ES-I3 (cell line): ENCODE measurements around the gene ZNF366.

Experiments
- H3K36me3 ChIP-seq: 2 replicates; pipeline ENCODE4 v1.6.1; 2013; ENCODE audit warnings: mild to moderate bottlenecking, low read length, control low read depth, moderate library complexity; ENCODE audit not compliant: insufficient read depth
- H3K4me1 ChIP-seq: 2 replicates; pipeline ENCODE4 v1.6.1; 2013; ENCODE audit warnings: mild to moderate bottlenecking, control low read depth, low read length; ENCODE audit not compliant: insufficient read depth
- H3K9ac ChIP-seq: 2 replicates; pipeline ENCODE4 v1.6.1; 2013; ENCODE audit warnings: low read depth, mild to moderate bottlenecking, low read length, moderate library complexity
- H3K9me3 ChIP-seq: 2 replicates; pipeline ENCODE4 v1.6.1; 2013; ENCODE audit warnings: mild to moderate bottlenecking, low read length, moderate library complexity; ENCODE audit not compliant: control insufficient read depth, insufficient read depth

The ZNF366 gene

GRCh38 chr5:72458407-72458806 is 48.8 kb downstream of the ZNF366 start:
- Histone ChIP-seq H3K9ac (no peak overlapping the region), H3K9me3 (no peaks in the 10 kb centered on the region), H3K4me1 (no peaks in the 10 kb centered on the region), H3K36me3 (no peaks in the 10 kb centered on the region)

GRCh38 chr5:72457491-72457890 is 49.7 kb downstream of the ZNF366 start:
- Histone ChIP-seq H3K4me1 (peaks cover under 1% of the 10 kb centered on the region), H3K9me3 (no peaks in the 10 kb centered on the region), H3K36me3 (no peaks in the 10 kb centered on the region), H3K9ac (no peak overlapping the region)

GRCh38 chr5:72456391-72457074 is 50.7 kb downstream of the ZNF366 start:
- H3K9ac ChIP-seq = no peak overlapping the region
- H3K9me3 ChIP-seq = no peaks in the 10 kb centered on the region

GRCh38 chr5:72455476-72455875 is 51.7 kb downstream of the ZNF366 start:
- Histone ChIP-seq H3K4me1 (peaks cover 8% of the 10 kb centered on the region), H3K36me3 (no peaks in the 10 kb centered on the region), H3K9me3 (no peaks in the 10 kb centered on the region), H3K9ac (no peak overlapping the region)

More at GRCh38 chr5:72456391-72457074, 50.7 kb downstream of the ZNF366 start:
- Histone ChIP-seq H3K4me1 (peaks cover 8% of the 10 kb centered on the region), H3K36me3 (no peaks in the 10 kb centered on the region)

GRCh38 chr5:72454996-72455395 is 52.2 kb downstream of the ZNF366 start:
- H3K4me1 ChIP-seq = peaks cover 8% of the 10 kb centered on the region
- no peak overlapping the region for H3K9ac ChIP-seq
- H3K9me3 ChIP-seq = no peaks in the 10 kb centered on the region
- H3K36me3 ChIP-seq = no peaks in the 10 kb centered on the region

- Histone ChIP-seq H3K9me3 (no peaks in the 10 kb centered on the region), H3K4me1 (peaks cover 8% of the 10 kb centered on the region), H3K9ac (no peak overlapping the region), H3K36me3 (no peaks in the 10 kb centered on the region)
Measured at GRCh38 chr5:72453246-72453775, 53.9 kb downstream of the ZNF366 start.

GRCh38 chr5:72452515-72453245 is 54.5 kb downstream of the ZNF366 start:
- Histone ChIP-seq H3K9ac (no peak overlapping the region), H3K4me1 (peaks cover 8% of the 10 kb centered on the region)

GRCh38 chr5:72451741-72452505 is 55.3 kb downstream of the ZNF366 start:
- Histone ChIP-seq H3K36me3 (no peaks in the 10 kb centered on the region), H3K9me3 (no peaks in the 10 kb centered on the region), H3K9ac (no peak overlapping the region), H3K4me1 (peaks cover 8% of the 10 kb centered on the region)

More at GRCh38 chr5:72452515-72453245, 54.5 kb downstream of the ZNF366 start:
- no peaks in the 10 kb centered on the region for H3K9me3 ChIP-seq
- H3K36me3 ChIP-seq = no peaks in the 10 kb centered on the region

GRCh38 chr5:72448368-72448767 is 58.8 kb downstream of the ZNF366 start:
- Histone ChIP-seq H3K9me3 (no peaks in the 10 kb centered on the region), H3K36me3 (no peaks in the 10 kb centered on the region), H3K4me1 (peaks cover 11% of the 10 kb centered on the region), H3K9ac (no peak overlapping the region)

GRCh38 chr5:72447751-72448150 is 59.5 kb downstream of the ZNF366 start:
- peaks cover 11% of the 10 kb centered on the region for H3K4me1 ChIP-seq
- no peak overlapping the region for H3K9ac ChIP-seq
- H3K36me3 ChIP-seq = no peaks in the 10 kb centered on the region
- no peaks in the 10 kb centered on the region for H3K9me3 ChIP-seq

GRCh38 chr5:72445969-72446368 is 61.2 kb downstream of the ZNF366 start:
- 0 out of 2 replicates have a peak, but pooled peaks cover 3% of the 10 kb centered on the region for H3K4me1 ChIP-seq
- no peaks in the 10 kb centered on the region for H3K36me3 ChIP-seq
- no peak overlapping the region for H3K9ac ChIP-seq
- no peaks in the 10 kb centered on the region for H3K9me3 ChIP-seq

GRCh38 chr5:72443883-72444282 is 63.3 kb downstream of the ZNF366 start:
- Histone ChIP-seq H3K9ac (no peak overlapping the region), H3K36me3 (no peaks in the 10 kb centered on the region; the same call in 1 of the 2 replicates), H3K9me3 (no peaks in the 10 kb centered on the region), H3K4me1 (0 out of 2 replicates have a peak, but pooled peaks cover 3% of the 10 kb centered on the region)

GRCh38 chr5:72441862-72442540 is 65.2 kb downstream of the ZNF366 start:
- H3K36me3 ChIP-seq = no peaks in the 10 kb centered on the region; the same call in 1 of the 2 replicates
- H3K4me1 ChIP-seq = 0 out of 2 replicates have a peak, but pooled peaks cover 3% of the 10 kb centered on the region
- no peak overlapping the region for H3K9ac ChIP-seq
- no peaks in the 10 kb centered on the region for H3K9me3 ChIP-seq
